PFSK-1 (cell line): ENCODE measurements around the gene ENPP6.

ENCODE experiments used
- FOXP2 ChIP-seq: optimal IDR thresholded peaks from 2 replicates; pipeline ENCODE3; 2011; ENCODE audit warnings: borderline replicate concordance, control low read depth, inconsistent platforms; ENCODE audit not compliant: insufficient read depth; ENCODE audit errors: extremely low read length, extremely low read depth
- POLR2AphosphoS5 ChIP-seq: IDR thresholded peaks from 2 replicates; pipeline ENCODE4 v1.6.1; 2012; ENCODE audit warnings: low read depth, mild to moderate bottlenecking, control low read depth, low read length, moderate library complexity
- SIN3A ChIP-seq: IDR thresholded peaks from 2 replicates; pipeline ENCODE4 v1.6.1; 2012; ENCODE audit warnings: mild to moderate bottlenecking, low read length, moderate library complexity, borderline replicate concordance; ENCODE audit not compliant: insufficient read depth
- TAF1 ChIP-seq: IDR thresholded peaks from 2 replicates; pipeline ENCODE4 v1.6.1; 2012; ENCODE audit warnings: low read length, control low read depth, borderline replicate concordance; ENCODE audit not compliant: insufficient read depth
- TF ChIP-seq, protein P1 (sequence below), 2 experiments: IDR thresholded peaks; 2 replicates each; pipeline versions ENCODE4 v1.6.1 to v1.8.0; 2011 to 2012; ENCODE audit warnings: low read depth in 2 of 2, low read length in 2 of 2, control low read depth in 1 of 2, inconsistent platforms in 1 of 2, mild to moderate bottlenecking in 1 of 2, moderate library complexity in 1 of 2; ENCODE audit not compliant: insufficient read depth in 1 of 2

The ENPP6 gene

DNA sequence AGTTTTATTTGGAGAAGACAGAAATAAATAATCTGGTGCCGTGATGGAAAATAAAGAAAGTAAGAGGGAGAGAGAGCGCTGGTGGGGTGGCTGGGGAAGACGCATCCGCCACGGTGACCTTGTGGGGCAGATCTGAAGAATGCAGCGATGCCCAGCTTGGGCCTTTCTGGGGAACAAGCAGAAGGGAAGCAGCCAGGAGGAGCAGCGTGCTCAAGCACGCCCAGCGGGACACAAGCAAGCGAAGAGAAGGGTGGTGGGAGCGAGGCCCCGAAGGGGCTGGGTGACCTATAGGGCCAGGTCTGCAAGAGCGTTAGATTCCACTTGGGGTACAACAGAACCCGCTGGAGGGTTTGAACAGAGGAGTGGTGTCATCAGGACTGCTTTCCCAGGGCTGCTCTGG lies 12.4 kb downstream of the ENPP6 start:
- TF ChIP-seq FOXP2 (no peak), TAF1 (no peak), SIN3A (no peak), POLR2AphosphoS5 (no peak)
- TF ChIP-seq, protein P1, sequence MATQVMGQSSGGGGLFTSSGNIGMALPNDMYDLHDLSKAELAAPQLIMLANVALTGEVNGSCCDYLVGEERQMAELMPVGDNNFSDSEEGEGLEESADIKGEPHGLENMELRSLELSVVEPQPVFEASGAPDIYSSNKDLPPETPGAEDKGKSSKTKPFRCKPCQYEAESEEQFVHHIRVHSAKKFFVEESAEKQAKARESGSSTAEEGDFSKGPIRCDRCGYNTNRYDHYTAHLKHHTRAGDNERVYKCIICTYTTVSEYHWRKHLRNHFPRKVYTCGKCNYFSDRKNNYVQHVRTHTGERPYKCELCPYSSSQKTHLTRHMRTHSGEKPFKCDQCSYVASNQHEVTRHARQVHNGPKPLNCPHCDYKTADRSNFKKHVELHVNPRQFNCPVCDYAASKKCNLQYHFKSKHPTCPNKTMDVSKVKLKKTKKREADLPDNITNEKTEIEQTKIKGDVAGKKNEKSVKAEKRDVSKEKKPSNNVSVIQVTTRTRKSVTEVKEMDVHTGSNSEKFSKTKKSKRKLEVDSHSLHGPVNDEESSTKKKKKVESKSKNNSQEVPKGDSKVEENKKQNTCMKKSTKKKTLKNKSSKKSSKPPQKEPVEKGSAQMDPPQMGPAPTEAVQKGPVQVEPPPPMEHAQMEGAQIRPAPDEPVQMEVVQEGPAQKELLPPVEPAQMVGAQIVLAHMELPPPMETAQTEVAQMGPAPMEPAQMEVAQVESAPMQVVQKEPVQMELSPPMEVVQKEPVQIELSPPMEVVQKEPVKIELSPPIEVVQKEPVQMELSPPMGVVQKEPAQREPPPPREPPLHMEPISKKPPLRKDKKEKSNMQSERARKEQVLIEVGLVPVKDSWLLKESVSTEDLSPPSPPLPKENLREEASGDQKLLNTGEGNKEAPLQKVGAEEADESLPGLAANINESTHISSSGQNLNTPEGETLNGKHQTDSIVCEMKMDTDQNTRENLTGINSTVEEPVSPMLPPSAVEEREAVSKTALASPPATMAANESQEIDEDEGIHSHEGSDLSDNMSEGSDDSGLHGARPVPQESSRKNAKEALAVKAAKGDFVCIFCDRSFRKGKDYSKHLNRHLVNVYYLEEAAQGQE (IDR thresholded peaks at IDR 0.05; ENCODE audit: insufficient read depth in 1 of 2, low read depth in 2 of 2, low read length in 2 of 2) = no peak

DNA sequence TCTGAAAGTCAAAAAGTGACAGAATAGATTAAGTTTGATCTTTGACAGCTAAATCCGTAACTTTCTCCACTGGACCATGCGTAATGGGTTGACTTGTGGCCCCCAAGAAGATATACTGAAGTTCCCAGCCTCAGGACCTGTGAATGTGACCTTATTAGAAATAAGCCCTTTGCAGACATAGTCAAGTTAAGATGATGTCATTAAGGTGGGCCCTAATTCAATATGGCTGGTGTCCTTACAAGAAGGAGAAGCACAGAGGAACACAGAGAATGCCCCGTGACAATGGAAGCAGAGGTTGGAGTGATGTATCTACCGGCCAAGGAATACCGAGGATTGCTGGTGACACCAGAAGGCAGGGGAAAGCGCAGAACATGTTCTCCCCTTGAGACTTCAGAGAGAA lies 14.4 kb downstream of the ENPP6 start:
- TF ChIP-seq POLR2AphosphoS5 = no peak
- TF ChIP-seq FOXP2 = no peak
- TF ChIP-seq SIN3A = no peak
- no peak for TF ChIP-seq TAF1
- TF ChIP-seq, protein P1 (IDR thresholded peaks at IDR 0.05; ENCODE audit: insufficient read depth in 1 of 2, low read depth in 2 of 2, low read length in 2 of 2) = no peak

DNA sequence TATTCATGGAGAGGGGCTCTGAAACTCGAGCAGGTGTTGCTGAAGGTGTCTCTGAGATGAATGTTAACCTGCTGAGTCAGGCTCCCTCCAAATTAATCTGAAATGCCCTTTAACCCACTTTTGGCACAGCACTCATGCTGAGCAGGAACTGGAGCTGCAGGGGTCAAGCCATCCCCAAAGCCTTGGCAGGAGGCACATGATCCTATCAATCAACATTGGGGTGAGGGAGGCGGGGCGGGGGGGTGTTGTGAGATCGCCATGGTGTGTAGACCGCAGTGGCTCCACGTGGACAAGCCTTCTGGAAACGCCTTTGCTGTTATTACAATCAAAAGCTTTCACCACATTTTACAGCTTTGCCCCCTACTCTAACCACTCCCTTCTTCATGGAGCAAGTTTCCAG lies 16.5 kb downstream of the ENPP6 start:
- TF ChIP-seq, protein P1 (IDR thresholded peaks at IDR 0.05; ENCODE audit: insufficient read depth in 1 of 2, low read depth in 2 of 2, low read length in 2 of 2) = no peak
- TF ChIP-seq FOXP2 (no peak), TAF1 (no peak)

DNA sequence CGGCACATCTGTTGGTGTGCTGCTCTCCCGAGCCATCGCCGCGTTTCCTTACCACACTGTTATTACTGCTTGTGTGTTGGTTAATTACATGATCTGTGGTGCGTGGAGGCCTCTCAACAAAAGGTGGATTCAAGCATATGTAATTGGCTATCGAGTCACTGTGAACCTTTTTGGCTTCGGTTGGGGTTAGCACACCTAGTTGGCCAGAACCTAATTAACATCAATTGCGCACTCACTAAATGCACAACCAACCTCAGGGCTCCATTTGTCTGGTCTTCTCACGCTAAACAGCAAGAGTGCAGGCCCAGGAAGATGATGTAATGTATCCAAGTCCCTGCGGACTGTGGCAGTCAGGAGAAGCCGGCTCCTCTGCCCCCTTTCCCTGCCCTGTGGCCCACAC lies 17.4 kb downstream of the ENPP6 start:
- TF ChIP-seq, protein P1 (IDR thresholded peaks at IDR 0.05; ENCODE audit: insufficient read depth in 1 of 2, low read depth in 2 of 2, low read length in 2 of 2) = no peak
- TF ChIP-seq SIN3A = no peak
- no peak for TF ChIP-seq FOXP2
- no peak for TF ChIP-seq POLR2AphosphoS5
- no peak for TF ChIP-seq TAF1

DNA sequence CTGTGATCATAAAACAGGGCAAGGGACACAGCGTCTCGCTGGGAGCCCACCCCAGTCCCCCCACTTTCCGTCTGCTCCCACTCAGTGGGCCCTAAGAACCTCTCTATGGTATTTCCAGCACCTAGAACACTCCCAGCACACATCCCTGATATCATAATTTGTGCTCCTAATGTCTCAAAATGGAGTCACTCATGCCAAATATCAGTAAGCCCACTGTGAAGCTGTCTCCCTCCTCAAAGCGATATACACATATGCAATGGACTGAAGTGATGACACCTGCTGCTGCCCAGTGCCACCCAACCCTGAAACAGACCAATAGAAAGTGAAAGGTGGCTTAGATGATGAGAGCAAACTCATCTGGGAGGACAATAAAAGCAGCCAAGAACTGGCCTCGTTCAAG lies 17.9 kb downstream of the ENPP6 start:
- TF ChIP-seq SIN3A = no peak
- TF ChIP-seq FOXP2 = no peak
- no peak for TF ChIP-seq TAF1
- no peak for TF ChIP-seq POLR2AphosphoS5
- TF ChIP-seq, protein P1 (IDR thresholded peaks at IDR 0.05; ENCODE audit: insufficient read depth in 1 of 2, low read depth in 2 of 2, low read length in 2 of 2) = no peak
